ENCODE measurements around the gene TYMP. TPM values are rescaled to one million over a fixed set of nuclear protein-coding genes. Genes with fewer than 3 reads are reported as not detected.

Gene TYMP
- total RNA-seq, 1 experiment from 2014 or later, result 22.2 TPM

- H3K9me3 ChIP-seq, result no peaks in the 10 kb centered on the region
- H3K4me3 ChIP-seq, result peak overlapping the region; percentile 59
- peak; percentile 86 for DNase-seq
- H3K36me3 ChIP-seq, result no peaks in the 10 kb centered on the region; the same call in none of the 2 replicates
- no peaks in the 10 kb centered on the region for H3K27me3 ChIP-seq
Measured at GRCh38 chr22:50530877-50531545, 1.2 kb upstream of the TYMP start.

DNA sequence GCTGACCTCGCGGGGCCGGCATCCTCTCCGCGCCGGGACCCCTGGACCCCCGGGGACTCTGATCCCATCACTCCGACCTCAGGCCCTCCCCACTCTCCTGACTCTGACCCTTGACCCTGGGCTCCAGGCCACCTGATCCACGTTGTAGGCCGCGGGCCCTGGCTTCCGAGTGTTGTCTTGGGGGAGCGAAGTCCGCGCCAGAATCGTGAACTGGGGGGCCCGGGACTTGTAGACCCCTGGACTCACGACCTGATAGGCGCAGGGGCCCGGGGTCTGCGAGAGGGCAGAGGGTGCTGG, 716 bp upstream of the TYMP start:
- DNase-seq, result no peak
- no peaks in the 10 kb centered on the region for H3K9me3 ChIP-seq
- peak overlapping the region; percentile 59 for H3K4me3 ChIP-seq
- H3K27me3 ChIP-seq, result no peaks in the 10 kb centered on the region
- no peaks in the 10 kb centered on the region; the same call in none of the 2 replicates for H3K36me3 ChIP-seq

- DNase-seq, result peak; percentile 40
Measured at GRCh38 chr22:50529416-50529896, 356 bp downstream of the TYMP start.

GRCh38 chr22:50528682-50529415, 963 bp downstream of the TYMP start:
- H3K27me3 ChIP-seq, result no peaks in the 10 kb centered on the region
- peak overlapping the region; percentile 59 for H3K4me3 ChIP-seq
- peaks cover 12% of the 10 kb centered on the region for H3K36me3 ChIP-seq
- no peak for DNase-seq
- no peaks in the 10 kb centered on the region for H3K9me3 ChIP-seq

More at GRCh38 chr22:50529416-50529896, 356 bp downstream of the TYMP start:
- Histone ChIP-seq H3K4me3 (peak overlapping the region; percentile 59), H3K36me3 (peaks cover 6% of the 10 kb centered on the region), H3K27me3 (no peaks in the 10 kb centered on the region), H3K9me3 (no peaks in the 10 kb centered on the region)

DNA sequence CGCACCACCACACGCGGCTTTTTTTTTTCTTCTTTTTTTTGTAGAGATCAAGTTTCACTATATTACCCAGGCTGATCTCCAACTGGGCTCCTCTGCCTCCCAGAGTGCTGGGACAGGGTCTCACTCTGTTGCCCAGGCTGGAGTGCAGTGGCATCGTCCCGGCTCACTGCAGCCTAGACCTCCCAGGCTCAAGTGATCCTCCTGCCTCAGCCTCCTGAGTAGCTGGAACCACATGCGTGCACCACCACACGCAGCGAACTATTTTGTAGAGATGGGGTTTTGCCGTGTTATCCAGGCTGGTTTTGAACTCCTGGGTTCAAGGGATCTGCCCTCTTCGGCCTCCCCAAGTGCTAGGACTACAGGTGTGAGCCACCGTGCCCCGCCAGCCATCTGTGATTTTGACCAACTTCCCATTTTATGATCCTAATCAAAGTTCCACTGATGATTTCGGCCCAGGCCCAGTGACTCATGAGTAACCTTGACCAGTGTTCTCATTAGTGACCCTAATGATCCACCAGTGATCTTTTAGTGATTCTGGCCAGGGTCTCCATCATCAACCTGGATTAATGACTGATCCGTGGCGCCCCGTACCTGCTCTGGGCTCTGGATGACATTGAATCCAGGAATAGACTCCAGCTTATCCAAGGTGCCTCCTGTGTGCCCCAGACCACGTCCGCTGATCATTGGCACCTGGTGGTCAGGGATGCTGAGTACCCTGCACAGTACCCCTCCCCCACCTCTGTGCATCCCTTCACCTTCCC, 1.7 kb downstream of the TYMP start:
- Histone ChIP-seq H3K9me3 (no peaks in the 10 kb centered on the region), H3K4me3 (no peak overlapping the region), H3K36me3 (peaks cover 19% of the 10 kb centered on the region), H3K27me3 (no peaks in the 10 kb centered on the region)
- DNase-seq, result no peak

DNA sequence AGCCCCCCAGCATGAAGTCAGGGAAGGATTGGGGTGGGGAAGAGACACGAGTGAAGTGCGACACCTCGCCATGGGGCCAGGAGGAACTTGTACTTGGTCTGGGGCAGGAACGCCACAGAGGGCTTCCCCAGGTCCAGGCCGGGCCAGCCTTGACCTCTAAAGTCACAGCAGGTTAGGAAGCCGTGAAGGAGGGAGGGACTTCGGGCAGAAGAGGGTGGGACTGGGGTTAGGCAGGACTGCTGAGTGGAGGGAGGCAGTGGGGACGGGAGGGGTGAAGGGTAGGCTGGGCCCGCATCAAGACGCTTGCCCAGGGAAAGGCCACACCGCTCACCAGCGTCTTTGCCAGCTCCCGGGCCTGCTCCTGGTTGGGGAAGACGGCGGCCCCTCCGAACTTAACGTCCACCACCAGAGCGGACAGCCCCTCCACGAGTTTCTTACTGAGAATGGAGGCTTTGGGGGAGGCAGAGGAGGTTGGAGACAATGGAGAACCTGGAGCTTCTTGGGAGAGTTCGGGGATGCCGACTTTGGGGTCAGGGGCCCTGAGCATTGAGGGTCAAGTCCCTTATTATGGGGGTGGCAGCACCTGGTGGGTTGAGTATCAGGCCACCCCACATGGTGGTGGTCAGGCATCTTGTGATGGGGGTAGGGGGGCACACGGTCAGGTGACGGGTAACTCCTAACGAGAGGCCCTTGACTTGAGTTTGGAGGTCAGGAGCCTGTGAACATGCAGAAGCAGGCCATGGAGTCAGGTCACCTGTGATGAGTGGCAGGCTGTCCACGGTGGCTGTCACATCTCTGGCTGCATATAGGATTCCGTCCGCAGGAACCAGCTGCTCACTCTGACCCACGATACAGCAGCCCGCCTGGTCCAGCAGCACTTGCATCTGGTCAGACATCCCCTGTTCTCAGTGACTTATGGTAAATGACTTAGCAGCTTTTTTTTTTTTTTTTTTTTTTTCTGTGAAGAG, 2.7 kb downstream of the TYMP start:
- peak overlapping the region; percentile 63 for H3K4me3 ChIP-seq
- H3K9me3 ChIP-seq, result no peaks in the 10 kb centered on the region
- no peaks in the 10 kb centered on the region for H3K27me3 ChIP-seq
- DNase-seq, result peak; percentile 91
- H3K36me3 ChIP-seq, result peaks cover 21% of the 10 kb centered on the region

DNA sequence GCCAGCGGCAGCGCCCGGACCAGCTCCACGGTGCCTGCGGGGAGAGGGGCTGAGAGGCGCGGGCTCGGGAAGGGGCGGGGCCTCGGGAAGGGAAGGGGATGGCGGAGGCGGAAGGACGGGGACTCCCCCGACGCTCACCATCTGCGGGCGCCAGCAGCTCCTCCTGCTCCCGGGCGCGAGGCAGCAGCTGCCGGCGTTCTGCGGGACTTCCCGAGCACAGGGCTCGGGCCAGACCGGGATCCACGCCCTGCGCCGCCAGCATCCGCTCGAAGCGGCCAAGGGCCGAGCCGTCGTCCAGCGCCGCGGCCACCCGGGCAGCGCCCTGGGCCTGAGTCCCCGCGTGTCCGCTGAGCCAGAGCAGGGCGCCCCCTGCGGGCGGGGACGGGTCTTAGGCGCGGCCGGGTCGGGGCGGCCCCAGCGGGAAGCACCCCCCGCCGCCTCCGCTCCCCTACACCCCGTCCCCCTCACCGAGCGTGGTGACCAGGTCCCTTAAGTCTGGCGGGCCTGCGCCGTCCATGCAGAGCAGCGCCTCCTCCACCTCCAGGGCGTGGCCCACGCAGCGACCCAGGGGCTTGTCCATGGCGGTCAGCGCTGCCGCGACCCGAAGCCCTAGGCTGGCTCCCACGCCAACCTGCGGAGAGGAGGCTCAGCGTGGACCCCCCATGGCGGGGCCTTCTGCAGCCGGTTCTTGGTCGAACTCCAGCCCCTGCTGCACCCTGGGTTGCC, 3.5 kb downstream of the TYMP start:
- Histone ChIP-seq H3K4me3 (peak overlapping the region; percentile 63), H3K27me3 (no peaks in the 10 kb centered on the region), H3K9me3 (no peaks in the 10 kb centered on the region), H3K36me3 (peaks cover 21% of the 10 kb centered on the region)
- DNase-seq, result peak; percentile 84

DNA sequence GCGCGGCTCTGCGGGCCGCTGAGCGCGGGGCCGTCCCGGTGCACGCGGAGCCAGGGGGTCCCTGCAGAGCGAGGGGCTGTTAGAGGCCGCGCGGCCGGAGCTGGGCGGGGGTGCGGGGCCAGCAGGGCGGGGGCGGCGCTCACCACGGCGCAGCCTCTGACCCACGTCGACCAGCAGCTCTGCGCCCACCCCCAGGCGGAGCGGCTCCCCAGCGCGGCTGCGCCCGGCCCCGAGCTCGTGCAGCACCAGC, 4.0 kb downstream of the TYMP start:
- H3K9me3 ChIP-seq, result no peaks in the 10 kb centered on the region
- no peak for DNase-seq
- no peaks in the 10 kb centered on the region for H3K27me3 ChIP-seq
- peaks cover 21% of the 10 kb centered on the region for H3K36me3 ChIP-seq
- H3K4me3 ChIP-seq, result peak overlapping the region; percentile 63

GRCh38 chr22:50525104-50525857, 4.5 kb downstream of the TYMP start, which contains the start of gene SCO2:
SCO2 (minus strand) TSS chr22:50525598; CDS start chr22:50524411, 1,187 bp downstream.
- peak; percentile 96 for DNase-seq
- H3K36me3 ChIP-seq, result peaks cover 21% of the 10 kb centered on the region
- H3K4me3 ChIP-seq, result peak within 1 kb of the TSS; percentile 63
- no peaks in the 10 kb centered on the region for H3K27me3 ChIP-seq
- no peaks in the 10 kb centered on the region for H3K9me3 ChIP-seq

GRCh38 chr22:50524676-50525103, 5.1 kb downstream of the TYMP start:
- DNase-seq, result peak; percentile 44

GRCh38 chr22:50523806-50524675, 5.8 kb downstream of the TYMP start:
- Histone ChIP-seq H3K4me3 (peak overlapping the region; percentile 63), H3K27me3 (no peaks in the 10 kb centered on the region), H3K36me3 (peaks cover 32% of the 10 kb centered on the region), H3K9me3 (no peaks in the 10 kb centered on the region)
- no peak for DNase-seq

More at GRCh38 chr22:50524676-50525103, 5.1 kb downstream of the TYMP start:
- Histone ChIP-seq H3K4me3 (peak overlapping the region; percentile 63), H3K36me3 (peaks cover 26% of the 10 kb centered on the region), H3K27me3 (no peaks in the 10 kb centered on the region), H3K9me3 (no peaks in the 10 kb centered on the region)

DNA sequence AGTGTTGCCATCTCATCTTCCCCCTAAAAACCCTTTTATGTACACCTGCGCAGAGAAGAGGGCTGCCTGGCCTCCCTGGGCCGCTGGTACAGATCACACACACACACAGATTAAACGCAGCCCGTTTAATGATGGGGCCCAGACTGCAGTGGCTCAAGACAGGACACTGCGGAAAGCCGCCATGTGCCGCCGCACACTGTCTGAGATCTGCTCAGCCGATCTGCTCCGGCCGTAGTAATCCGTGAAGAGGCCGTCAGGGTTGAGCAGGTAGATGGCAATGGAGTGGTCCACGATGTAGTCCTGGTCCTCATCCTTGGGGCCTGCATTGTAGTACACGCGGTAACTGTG, 6.4 kb downstream of the TYMP start:
- DNase-seq, result no peak
- H3K9me3 ChIP-seq, result no peaks in the 10 kb centered on the region
- no peaks in the 10 kb centered on the region for H3K27me3 ChIP-seq
- no peak overlapping the region for H3K4me3 ChIP-seq
- H3K36me3 ChIP-seq, result peaks cover 38% of the 10 kb centered on the region

GRCh38 chr22:50522806-50523438, 6.9 kb downstream of the TYMP start:
- H3K36me3 ChIP-seq, result peaks cover 44% of the 10 kb centered on the region

DNA sequence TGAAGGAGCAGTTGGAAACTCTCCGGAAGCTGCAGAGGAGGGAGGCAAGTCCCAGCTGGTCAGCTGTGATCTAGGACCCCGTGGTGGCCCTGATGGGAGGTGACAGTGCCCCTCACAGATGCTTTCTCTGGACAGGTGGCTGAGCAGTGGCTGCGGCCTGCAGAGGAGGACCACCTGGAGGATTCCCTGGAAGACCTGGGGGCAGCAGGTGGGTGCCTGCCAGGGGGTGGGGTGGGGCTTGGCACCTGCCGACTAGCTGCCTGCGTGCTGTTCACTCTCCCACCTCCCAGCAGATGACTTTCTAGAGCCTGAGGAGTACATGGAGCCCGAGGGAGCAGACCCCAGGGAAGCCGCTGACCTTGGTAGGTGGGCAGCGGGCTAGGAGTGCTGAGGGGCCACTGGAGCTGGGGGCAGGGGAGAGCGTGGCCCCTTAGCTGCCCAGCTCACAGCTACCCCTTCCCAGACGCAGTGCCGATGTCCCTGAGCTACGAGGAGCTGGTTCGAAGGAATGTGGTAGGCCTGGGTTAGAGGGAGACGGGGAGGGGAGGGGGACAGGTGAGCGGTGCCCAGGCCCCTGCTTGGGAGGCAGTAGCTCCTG, 7.5 kb downstream of the TYMP start:
- H3K9me3 ChIP-seq, result no peaks in the 10 kb centered on the region
- no peak overlapping the region for H3K4me3 ChIP-seq
- no peak for DNase-seq
- no peaks in the 10 kb centered on the region for H3K27me3 ChIP-seq
- H3K36me3 ChIP-seq, result peaks cover 49% of the 10 kb centered on the region

More at GRCh38 chr22:50522806-50523438, 6.9 kb downstream of the TYMP start:
- Histone ChIP-seq H3K27me3 (no peaks in the 10 kb centered on the region), H3K9me3 (no peaks in the 10 kb centered on the region), H3K4me3 (no peak overlapping the region)
- DNase-seq, result no peak

All from MG63 (cell line).